Measurements from ENCODE around the gene GAREM1.

GAREM1 gene

GRCh38 chr18:32442575-32442974 lies 28.1 kb downstream of the GAREM1 start:
- Mint-ChIP-seq H3K27me3 (peaks cover 12% of the 10 kb centered on the region), H3K4me1 (no peaks in the 10 kb centered on the region), H3K27ac (no peak overlapping the region), H3K9me3 (no peaks in the 10 kb centered on the region), H3K4me3 (no peak overlapping the region), H3K36me3 (no peaks in the 10 kb centered on the region)

GRCh38 chr18:32441533-32441932 lies 29.1 kb downstream of the GAREM1 start:
- no peak overlapping the region for H3K27ac Mint-ChIP-seq

GRCh38 chr18:32440518-32440917 lies 30.2 kb downstream of the GAREM1 start:
- H3K4me3 Mint-ChIP-seq, result no peak overlapping the region
- no peaks in the 10 kb centered on the region for H3K9me3 Mint-ChIP-seq
- H3K4me1 Mint-ChIP-seq, result no peaks in the 10 kb centered on the region
- no peaks in the 10 kb centered on the region for H3K36me3 Mint-ChIP-seq
- H3K27ac Mint-ChIP-seq, result no peak overlapping the region
- H3K27me3 Mint-ChIP-seq, result peaks cover 8% of the 10 kb centered on the region

More at GRCh38 chr18:32441533-32441932, 29.1 kb downstream of the GAREM1 start:
- H3K36me3 Mint-ChIP-seq, result no peaks in the 10 kb centered on the region
- H3K27me3 Mint-ChIP-seq, result peaks cover 10% of the 10 kb centered on the region
- H3K4me1 Mint-ChIP-seq, result no peaks in the 10 kb centered on the region
- H3K4me3 Mint-ChIP-seq, result no peak overlapping the region
- H3K9me3 Mint-ChIP-seq, result no peaks in the 10 kb centered on the region

GRCh38 chr18:32439802-32440201 lies 30.9 kb downstream of the GAREM1 start:
- H3K4me1 Mint-ChIP-seq, result no peaks in the 10 kb centered on the region
- H3K9me3 Mint-ChIP-seq, result no peaks in the 10 kb centered on the region
- H3K4me3 Mint-ChIP-seq, result no peak overlapping the region
- no peaks in the 10 kb centered on the region for H3K36me3 Mint-ChIP-seq
- no peak overlapping the region for H3K27ac Mint-ChIP-seq
- H3K27me3 Mint-ChIP-seq, result peaks cover 9% of the 10 kb centered on the region

- Mint-ChIP-seq H3K4me1 (no peaks in the 10 kb centered on the region), H3K4me3 (no peak overlapping the region), H3K27me3 (peaks cover 9% of the 10 kb centered on the region), H3K9me3 (no peaks in the 10 kb centered on the region), H3K27ac (no peak overlapping the region), H3K36me3 (no peaks in the 10 kb centered on the region)
These were observed 31.4 kb downstream of the GAREM1 start for GRCh38 chr18:32439241-32439640.

GRCh38 chr18:32438173-32438572 lies 32.5 kb downstream of the GAREM1 start:
- no peak overlapping the region for H3K27ac Mint-ChIP-seq
- H3K9me3 Mint-ChIP-seq, result peaks cover under 1% of the 10 kb centered on the region
- no peaks in the 10 kb centered on the region for H3K36me3 Mint-ChIP-seq
- no peak overlapping the region for H3K4me3 Mint-ChIP-seq
- no peaks in the 10 kb centered on the region for H3K4me1 Mint-ChIP-seq
- H3K27me3 Mint-ChIP-seq, result peaks cover 9% of the 10 kb centered on the region

- H3K4me3 Mint-ChIP-seq, result no peak overlapping the region
- peaks cover 2% of the 10 kb centered on the region for H3K36me3 Mint-ChIP-seq
- peaks cover 9% of the 10 kb centered on the region for H3K9me3 Mint-ChIP-seq
- H3K27ac Mint-ChIP-seq, result no peak overlapping the region
- H3K4me1 Mint-ChIP-seq, result no peaks in the 10 kb centered on the region
- peaks cover 15% of the 10 kb centered on the region for H3K27me3 Mint-ChIP-seq
These were observed 33.4 kb downstream of the GAREM1 start for GRCh38 chr18:32437100-32437834.

- H3K27me3 Mint-ChIP-seq, result peaks cover 11% of the 10 kb centered on the region
- no peaks in the 10 kb centered on the region for H3K4me1 Mint-ChIP-seq
- peaks cover 16% of the 10 kb centered on the region for H3K9me3 Mint-ChIP-seq
- H3K27ac Mint-ChIP-seq, result no peak overlapping the region
- H3K4me3 Mint-ChIP-seq, result no peak overlapping the region
- peaks cover 3% of the 10 kb centered on the region for H3K36me3 Mint-ChIP-seq
These were observed 34.8 kb downstream of the GAREM1 start for GRCh38 chr18:32435631-32436500.

GRCh38 chr18:32431753-32432152 lies 38.9 kb downstream of the GAREM1 start:
- Mint-ChIP-seq H3K4me3 (no peak overlapping the region), H3K36me3 (peaks cover 3% of the 10 kb centered on the region), H3K9me3 (peaks cover 23% of the 10 kb centered on the region), H3K4me1 (no peaks in the 10 kb centered on the region), H3K27me3 (peaks cover 26% of the 10 kb centered on the region), H3K27ac (no peak overlapping the region)

GRCh38 chr18:32429402-32429801 lies 41.3 kb downstream of the GAREM1 start:
- Mint-ChIP-seq H3K9me3 (peaks cover 23% of the 10 kb centered on the region), H3K4me3 (no peak overlapping the region), H3K27ac (no peak overlapping the region), H3K27me3 (peaks cover 24% of the 10 kb centered on the region), H3K36me3 (peaks cover 3% of the 10 kb centered on the region), H3K4me1 (no peaks in the 10 kb centered on the region)

- no peaks in the 10 kb centered on the region for H3K4me1 Mint-ChIP-seq
- no peak overlapping the region for H3K27ac Mint-ChIP-seq
- H3K4me3 Mint-ChIP-seq, result no peak overlapping the region
- H3K9me3 Mint-ChIP-seq, result peaks cover 14% of the 10 kb centered on the region
- H3K36me3 Mint-ChIP-seq, result peaks cover 1% of the 10 kb centered on the region
- H3K27me3 Mint-ChIP-seq, result peaks cover 20% of the 10 kb centered on the region
These were observed 43.4 kb downstream of the GAREM1 start for GRCh38 chr18:32427084-32427900.

- H3K36me3 Mint-ChIP-seq, result no peaks in the 10 kb centered on the region
- H3K27me3 Mint-ChIP-seq, result peaks cover 19% of the 10 kb centered on the region
- H3K4me1 Mint-ChIP-seq, result no peaks in the 10 kb centered on the region
- H3K4me3 Mint-ChIP-seq, result no peak overlapping the region
- H3K27ac Mint-ChIP-seq, result no peak overlapping the region
- peaks cover 3% of the 10 kb centered on the region for H3K9me3 Mint-ChIP-seq
These were observed 45.2 kb downstream of the GAREM1 start for GRCh38 chr18:32425466-32425865.

- Mint-ChIP-seq H3K36me3 (no peaks in the 10 kb centered on the region), H3K4me3 (no peak overlapping the region), H3K4me1 (no peaks in the 10 kb centered on the region), H3K9me3 (no peaks in the 10 kb centered on the region), H3K27me3 (peaks cover 13% of the 10 kb centered on the region), H3K27ac (no peak overlapping the region)
These were observed 46.0 kb downstream of the GAREM1 start for GRCh38 chr18:32424696-32425095.

- no peak overlapping the region for H3K27ac Mint-ChIP-seq
- H3K4me3 Mint-ChIP-seq, result no peak overlapping the region
- H3K27me3 Mint-ChIP-seq, result peaks cover 3% of the 10 kb centered on the region
- no peaks in the 10 kb centered on the region for H3K4me1 Mint-ChIP-seq
- no peaks in the 10 kb centered on the region for H3K36me3 Mint-ChIP-seq
- H3K9me3 Mint-ChIP-seq, result no peaks in the 10 kb centered on the region
These were observed 47.5 kb downstream of the GAREM1 start for GRCh38 chr18:32422978-32423740.

GRCh38 chr18:32422201-32422600 lies 48.5 kb downstream of the GAREM1 start:
- Mint-ChIP-seq H3K36me3 (no peaks in the 10 kb centered on the region), H3K9me3 (no peaks in the 10 kb centered on the region), H3K4me1 (no peaks in the 10 kb centered on the region), H3K27ac (no peak overlapping the region), H3K4me3 (no peak overlapping the region), H3K27me3 (peaks cover 2% of the 10 kb centered on the region)

Measured in activated naive CD4-positive, alpha-beta T cell treated with anti-CD3 and anti-CD28 coated beads, Interleukin-2, amount 50 U/mL, for 24 hours (primary cell).